GM19193 (cell line): ENCODE results near the gene SEC14L3.

Experiments used
- POLR2A ChIP-seq: IDR thresholded peaks from 4 replicates; pipeline ENCODE4 v1.6.1; 2011; ENCODE audit not compliant: insufficient read depth, insufficient read length; ENCODE audit errors: extremely low read depth

SEC14L3 gene

GRCh38 chr22:30471616-30472318 lies at the start of gene SEC14L3:
Gene SEC14L3, minus strand, starts transcription at chr22:30472017. Its CDS starts 59 bp downstream, at chr22:30471958.
- no peak for TF ChIP-seq POLR2A

GRCh38 chr22:30519842-30520425 lies 48.1 kb upstream of the SEC14L3 start:
- TF ChIP-seq POLR2A: no peak

GRCh38 chr22:30516731-30517130 lies 44.9 kb upstream of the SEC14L3 start:
- no peak for TF ChIP-seq POLR2A

- TF ChIP-seq POLR2A: no peak
Measured at GRCh38 chr22:30516273-30516672, 44.5 kb upstream of the SEC14L3 start.

GRCh38 chr22:30514252-30514651 lies 42.4 kb upstream of the SEC14L3 start:
- no peak for TF ChIP-seq POLR2A

- TF ChIP-seq POLR2A: no peak
Measured at GRCh38 chr22:30513462-30513861, 41.6 kb upstream of the SEC14L3 start.

- no peak for TF ChIP-seq POLR2A
Measured at GRCh38 chr22:30511911-30512310, 40.1 kb upstream of the SEC14L3 start.

- no peak for TF ChIP-seq POLR2A
Measured at GRCh38 chr22:30511109-30511508, 39.3 kb upstream of the SEC14L3 start.

- TF ChIP-seq POLR2A: no peak
Measured at GRCh38 chr22:30508216-30508615, 36.4 kb upstream of the SEC14L3 start.

GRCh38 chr22:30507670-30508069 lies 35.9 kb upstream of the SEC14L3 start:
- no peak for TF ChIP-seq POLR2A

- TF ChIP-seq POLR2A: no peak
Measured at GRCh38 chr22:30506507-30506968, 34.7 kb upstream of the SEC14L3 start.

GRCh38 chr22:30503551-30503950 lies 31.7 kb upstream of the SEC14L3 start:
- TF ChIP-seq POLR2A: no peak

GRCh38 chr22:30502911-30503310 lies 31.1 kb upstream of the SEC14L3 start:
- TF ChIP-seq POLR2A: no peak

- TF ChIP-seq POLR2A: no peak
Measured at GRCh38 chr22:30502153-30502552, 30.3 kb upstream of the SEC14L3 start.

GRCh38 chr22:30500628-30501027 lies 28.8 kb upstream of the SEC14L3 start:
- TF ChIP-seq POLR2A: no peak

- TF ChIP-seq POLR2A: no peak
Measured at GRCh38 chr22:30497466-30498150, 25.8 kb upstream of the SEC14L3 start.
